T-helper 9 cell (primary cell): ENCODE results near the gene PHACTR2.

Experiments used
- DNase-seq: peaks from one replicate; pipeline ENCODE4 v3.0.0-alpha.2; 2020

The PHACTR2 gene

GRCh38 chr6:143675946-143676345 lies 1.8 kb upstream of the PHACTR2 start:
- DNase-seq, result no peak

- no peak for DNase-seq
These were observed 1.2 kb upstream of the PHACTR2 start for GRCh38 chr6:143676437-143677045.

GRCh38 chr6:143677577-143677890 lies 231 bp upstream of the PHACTR2 start:
- no peak for DNase-seq

GRCh38 chr6:143679041-143679440 lies 1.3 kb downstream of the PHACTR2 start:
- DNase-seq, result no peak

- DNase-seq, result no peak
These were observed 2.4 kb downstream of the PHACTR2 start for GRCh38 chr6:143680141-143680540.

- no peak for DNase-seq
These were observed 5.0 kb downstream of the PHACTR2 start for GRCh38 chr6:143682805-143683204.

GRCh38 chr6:143684486-143684885 lies 6.7 kb downstream of the PHACTR2 start:
- no peak for DNase-seq

GRCh38 chr6:143685653-143686052 lies 7.9 kb downstream of the PHACTR2 start:
- no peak for DNase-seq

GRCh38 chr6:143687591-143687990 lies 9.8 kb downstream of the PHACTR2 start:
- DNase-seq, result no peak

- DNase-seq, result no peak
These were observed 10.9 kb downstream of the PHACTR2 start for GRCh38 chr6:143688681-143689080.

GRCh38 chr6:143689852-143690251 lies 12.1 kb downstream of the PHACTR2 start:
- no peak for DNase-seq

GRCh38 chr6:143691155-143691554 lies 13.4 kb downstream of the PHACTR2 start:
- DNase-seq, result no peak

- no peak for DNase-seq
These were observed 14.3 kb downstream of the PHACTR2 start for GRCh38 chr6:143691900-143692636.

- no peak for DNase-seq
These were observed 14.9 kb downstream of the PHACTR2 start for GRCh38 chr6:143692696-143693095.

- DNase-seq, result no peak
These were observed 16.2 kb downstream of the PHACTR2 start for GRCh38 chr6:143694013-143694412.

GRCh38 chr6:143694560-143694959 lies 16.8 kb downstream of the PHACTR2 start:
- no peak for DNase-seq

GRCh38 chr6:143695130-143695968 lies 17.6 kb downstream of the PHACTR2 start:
- DNase-seq, result no peak

- no peak for DNase-seq
These were observed 18.4 kb downstream of the PHACTR2 start for GRCh38 chr6:143695969-143696663.

- no peak for DNase-seq
These were observed 18.9 kb downstream of the PHACTR2 start for GRCh38 chr6:143696664-143697000.

- DNase-seq, result no peak
These were observed 19.5 kb downstream of the PHACTR2 start for GRCh38 chr6:143697076-143697800.

GRCh38 chr6:143698329-143698728 lies 20.6 kb downstream of the PHACTR2 start:
- no peak for DNase-seq

GRCh38 chr6:143698759-143699429 lies 21.1 kb downstream of the PHACTR2 start:
- DNase-seq, result no peak
